ENCODE results near the gene MFSD11.
"Not testable (repeated sequence)": the region's sequence is repeated elsewhere in the genome, so short reads cannot be mapped to it uniquely, and the experiment has no call there.

The MFSD11 gene

DNA sequence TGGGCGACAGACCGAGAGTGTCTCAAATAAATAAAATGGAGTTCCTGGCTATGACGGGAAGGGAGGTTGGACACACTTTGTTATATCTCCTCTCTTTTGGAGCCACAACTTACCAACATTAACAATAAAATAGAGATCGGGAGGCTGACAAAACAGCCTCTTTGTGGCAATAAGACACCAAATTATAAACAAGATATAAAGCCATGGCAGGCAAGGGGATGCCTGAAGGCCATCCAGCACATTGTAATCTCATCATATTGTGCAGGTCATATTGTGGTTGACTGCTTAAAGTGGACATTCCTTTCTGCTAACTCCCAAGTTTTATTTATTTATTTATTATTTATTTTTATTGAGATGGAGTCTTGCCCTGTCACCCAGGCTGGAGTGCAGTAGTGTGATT is 70.4 kb downstream of the MFSD11 start:
- no peak for DNase-seq

DNA sequence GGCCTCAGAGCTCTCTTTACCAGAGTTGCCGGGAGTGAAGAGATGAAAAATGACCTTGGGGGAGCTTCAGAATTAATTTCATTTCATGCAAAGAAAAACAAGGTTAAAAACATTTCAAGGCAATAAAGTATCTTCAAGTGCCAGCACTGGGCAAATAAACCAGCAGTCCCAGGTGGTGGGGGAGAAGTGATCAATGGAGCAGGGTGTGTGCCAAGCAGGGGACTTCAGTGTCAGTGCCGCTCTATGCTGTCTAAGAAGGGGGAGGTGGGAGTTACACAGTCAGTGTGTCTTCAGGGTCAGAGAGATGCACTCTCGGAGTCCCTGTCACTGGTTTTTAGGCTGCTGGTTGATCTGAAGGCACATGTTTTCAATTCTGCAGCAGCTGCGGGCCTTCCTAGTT is 73.0 kb downstream of the MFSD11 start:
- peak; percentile 55 for DNase-seq

- DNase-seq: no peak
These were observed 73.9 kb downstream of the MFSD11 start for GRCh38 chr17:76811834-76812233.

- no peak for DNase-seq
These were observed 74.3 kb downstream of the MFSD11 start for GRCh38 chr17:76812263-76812662.

DNA sequence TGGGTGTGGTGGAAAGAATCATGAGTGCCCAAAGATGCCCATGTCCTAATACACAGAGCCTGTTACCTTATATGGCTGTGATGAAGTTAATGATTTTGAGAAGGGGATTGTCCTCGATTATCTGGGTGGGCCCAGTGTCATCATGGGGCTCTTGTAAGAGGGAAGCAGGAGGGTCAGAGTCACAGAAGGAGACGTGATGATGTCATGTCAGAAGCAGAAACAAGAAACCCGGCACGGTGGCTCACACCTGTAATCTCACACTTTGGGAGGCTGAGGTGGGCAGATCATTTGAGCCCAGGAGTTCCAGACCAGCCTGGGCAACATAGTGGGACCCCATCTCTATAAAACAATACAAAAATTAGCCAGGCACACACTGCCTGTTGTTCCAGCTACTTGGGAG is 75.0 kb downstream of the MFSD11 start:
- DNase-seq: no peak

DNA sequence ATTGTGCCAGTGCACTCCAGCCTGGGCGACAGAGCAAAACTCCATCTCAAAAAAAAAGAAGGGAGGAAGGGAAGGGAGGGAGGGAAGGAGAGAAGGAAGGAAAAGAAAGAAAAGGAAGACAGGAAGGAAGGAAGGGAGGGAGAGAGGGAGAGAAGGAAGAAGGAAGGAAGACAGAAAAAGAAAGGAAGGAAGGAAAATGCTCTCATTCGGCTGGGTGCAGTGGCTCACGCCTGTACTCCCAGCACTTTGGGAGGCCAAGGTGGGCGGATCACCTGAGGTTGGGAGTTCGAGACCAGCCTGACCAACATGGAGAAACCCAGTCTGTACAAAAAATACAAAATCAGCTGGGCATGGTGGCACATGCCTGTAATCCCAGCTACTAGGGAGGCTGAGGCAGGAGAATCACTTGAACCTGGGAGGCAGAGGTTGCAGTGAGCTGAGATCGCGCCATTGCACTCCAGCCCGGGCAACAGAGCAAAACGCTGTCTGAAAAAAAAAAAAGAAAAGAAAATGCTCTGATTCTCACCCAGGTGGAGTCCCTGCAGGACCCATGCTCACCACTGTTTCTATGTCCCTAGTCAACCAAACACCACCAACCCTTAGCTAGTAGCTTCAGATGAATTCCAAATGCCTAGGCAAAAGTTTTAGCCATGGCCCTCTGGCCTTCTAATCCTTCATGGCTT is 78.1 kb downstream of the MFSD11 start:
- DNase-seq: not testable (repeated sequence)

DNA sequence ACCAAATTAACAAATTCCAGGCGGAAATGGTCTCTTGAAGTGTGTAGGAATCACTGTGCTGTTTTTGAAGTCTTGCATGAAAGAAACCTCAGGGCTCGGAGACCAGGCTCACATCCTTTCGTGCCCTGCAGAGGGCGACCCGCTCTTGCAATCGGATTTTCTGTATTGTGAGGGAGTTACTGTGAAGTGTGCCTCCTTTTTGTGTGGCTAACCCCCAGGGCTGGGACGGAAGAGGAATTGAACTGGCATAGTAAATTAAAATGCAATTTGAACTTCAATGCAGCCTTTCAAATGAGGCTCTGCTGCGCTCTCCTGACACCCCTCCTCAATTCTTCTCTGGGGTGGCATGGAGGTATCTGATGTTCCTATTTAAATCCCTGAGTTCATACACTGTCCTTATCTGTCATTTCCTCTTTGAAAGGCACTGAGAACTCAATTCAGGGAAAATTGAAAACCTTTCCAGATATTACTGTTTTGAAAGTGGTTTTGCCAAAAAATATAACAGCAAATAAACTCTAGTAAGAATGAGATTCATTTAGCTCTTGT is 78.7 kb downstream of the MFSD11 start:
- peak; percentile 60 for DNase-seq

DNA sequence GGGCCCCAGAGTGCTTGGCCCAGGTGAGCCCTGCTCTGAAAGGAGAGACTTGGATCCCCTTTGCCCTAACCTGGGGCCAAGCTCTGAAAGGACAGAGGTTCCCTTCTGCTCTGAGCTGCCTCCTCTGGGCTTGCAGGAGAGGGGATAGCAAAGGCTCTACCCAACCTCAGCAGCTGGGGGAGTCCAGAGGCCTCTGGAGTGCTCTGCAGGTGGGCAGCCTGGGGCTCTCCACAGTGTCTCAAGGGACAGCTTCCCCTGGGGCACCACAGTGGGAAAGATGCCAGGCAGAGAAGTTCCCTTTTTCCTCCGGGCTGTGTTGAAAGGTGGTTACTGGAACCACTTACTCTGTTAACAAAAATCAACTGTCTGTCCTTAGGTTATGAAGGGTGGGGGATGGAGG is 82.1 kb downstream of the MFSD11 start:
- peak; percentile 89 for DNase-seq

GRCh38 chr17:76820561-76820960 is 82.6 kb downstream of the MFSD11 start:
- peak; percentile 81 for DNase-seq

GRCh38 chr17:76822184-76822778 is 84.4 kb downstream of the MFSD11 start:
- no peak for DNase-seq

GRCh38 chr17:76824093-76824492 is 86.2 kb downstream of the MFSD11 start:
- no peak for DNase-seq

DNA sequence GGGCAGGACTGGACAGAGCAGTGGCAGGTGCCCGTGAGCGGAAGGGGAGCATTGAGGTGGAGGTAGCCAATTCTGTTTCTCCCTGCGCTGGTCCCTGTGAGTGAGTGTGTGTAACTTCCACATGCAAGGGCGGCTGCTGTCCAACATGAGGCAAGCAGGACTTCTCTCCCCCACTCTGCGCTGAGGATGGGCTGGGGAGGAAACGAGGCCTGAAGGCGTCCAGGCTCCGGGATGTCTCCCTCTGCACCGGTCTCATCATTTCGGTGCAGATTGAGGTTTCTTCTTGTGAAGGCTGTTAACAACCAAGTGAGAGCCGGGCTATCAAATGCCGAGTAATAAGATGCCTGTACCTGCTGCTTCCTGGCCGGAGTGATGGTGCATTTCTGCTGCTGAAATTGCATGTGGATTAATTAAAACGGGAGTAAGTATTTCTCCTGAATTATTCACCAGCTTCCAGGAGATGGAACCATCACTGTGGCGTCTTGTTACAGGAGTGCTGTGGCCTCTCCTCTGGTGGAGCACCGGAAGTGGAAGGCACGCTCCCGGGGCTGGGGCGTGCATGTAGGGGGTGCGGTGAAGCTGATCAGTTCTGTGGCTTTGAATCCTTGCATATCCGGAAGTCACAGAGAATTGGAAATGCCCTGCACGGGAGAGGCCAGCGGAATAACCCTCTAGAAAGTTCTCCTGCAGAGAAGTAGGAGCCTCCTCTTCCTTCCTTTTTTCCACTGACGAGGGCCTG is 88.6 kb downstream of the MFSD11 start:
- DNase-seq: no peak

DNA sequence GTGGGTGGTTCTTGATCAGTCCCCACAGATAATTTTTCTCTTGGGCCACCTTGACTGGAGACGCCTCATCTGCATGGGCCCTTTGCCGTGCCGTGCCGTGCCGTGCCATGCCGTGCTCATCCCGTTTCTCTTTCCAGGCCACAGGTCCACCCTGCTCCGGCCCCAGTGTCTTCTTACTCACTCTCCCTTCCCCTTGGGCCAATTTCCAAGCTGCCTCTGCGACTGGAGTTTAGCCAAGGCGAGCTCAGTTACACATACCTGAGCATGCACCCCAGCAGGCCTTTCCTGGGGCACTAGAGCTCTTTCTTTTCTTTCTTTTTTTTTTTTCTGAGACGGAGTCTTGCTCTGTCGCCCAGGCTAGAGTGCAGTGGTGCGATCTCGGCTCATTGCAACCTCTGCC is 89.8 kb downstream of the MFSD11 start:
- DNase-seq: no peak

Data from NCI-H345 (cell line).